Stimulated activated naive B cell treated with anti-CD40 and anti-IgM and Interleukin-4, amounts not matched to agents 10 μg/mL and 1 μg/mL and 100 μg/mL, for 72 hours (primary cell): Measurements from ENCODE around the gene RHOBTB1.

ENCODE experiments used
- ATAC-seq, 2 donors: fragments of 150-1000 bp; cut with Tn5 transposase; replicated peaks; 2 replicates each; pipeline ENCODE4 v1.10.0; 2021; ENCODE audit warnings: moderate library complexity in 1 of 2
- DNase-seq: peaks from one replicate; pipeline ENCODE4 v3.0.0; 2021
- H3K27ac Mint-ChIP-seq: one replicate; pipeline ENCODE4 v1.8.0; 2022; ENCODE audit warnings: mild to moderate bottlenecking, mixed read lengths
- H3K27me3 Mint-ChIP-seq, 2 donors: one replicate each; pipeline ENCODE4 v1.8.0; 2022; ENCODE audit warnings: mixed read lengths in 2 of 2
- H3K36me3 Mint-ChIP-seq, 2 donors: one replicate each; pipeline ENCODE4 v1.8.0; 2022; ENCODE audit warnings: mixed read lengths in 2 of 2, mild to moderate bottlenecking in 1 of 2
- H3K4me1 Mint-ChIP-seq, 2 donors: one replicate each; pipeline ENCODE4 v1.8.0; 2022; ENCODE audit warnings: mixed read lengths in 2 of 2, mild to moderate bottlenecking in 1 of 2
- H3K4me3 Mint-ChIP-seq, 2 donors: one replicate each; pipeline ENCODE4 v1.8.0; 2022; ENCODE audit warnings: mild to moderate bottlenecking in 2 of 2, mixed read lengths in 2 of 2, moderate library complexity in 1 of 2
- H3K9me3 Mint-ChIP-seq, 2 donors: one replicate each; pipeline ENCODE4 v1.8.0; 2022; ENCODE audit warnings: mixed read lengths in 2 of 2, mild to moderate bottlenecking in 1 of 2

The RHOBTB1 gene

GRCh38 chr10:60942134-60942787 lies 1.7 kb downstream of the RHOBTB1 start:
- ATAC-seq = no peak
- peak overlapping the region; percentile 68 to 81 for H3K4me3 Mint-ChIP-seq
- H3K4me1 Mint-ChIP-seq = peaks cover 13 to 22% of the 10 kb centered on the region in 2 donors
- no peaks in the 10 kb centered on the region for H3K9me3 Mint-ChIP-seq
- DNase-seq = no peak
- H3K27me3 Mint-ChIP-seq = peaks cover 4 to 5% of the 10 kb centered on the region in 2 donors
- no peaks in the 10 kb centered on the region for H3K36me3 Mint-ChIP-seq
- H3K27ac Mint-ChIP-seq = no peak overlapping the region

GRCh38 chr10:60940446-60940845 lies 3.5 kb downstream of the RHOBTB1 start:
- Mint-ChIP-seq H3K9me3 (no peaks in the 10 kb centered on the region), H3K36me3 (no peaks in the 10 kb centered on the region), H3K4me3 (no peak overlapping the region), H3K27ac (no peak overlapping the region), H3K4me1 (peaks cover 13 to 22% of the 10 kb centered on the region in 2 donors), H3K27me3 (no peaks in the 10 kb centered on the region)
- no peak for DNase-seq
- no peak for ATAC-seq

GRCh38 chr10:60937784-60938654 lies 6.0 kb downstream of the RHOBTB1 start:
- no peaks in the 10 kb centered on the region for H3K27me3 Mint-ChIP-seq
- no peak overlapping the region for H3K4me3 Mint-ChIP-seq
- DNase-seq (no peak), ATAC-seq (no peak)
- no peak overlapping the region for H3K27ac Mint-ChIP-seq
- H3K9me3 Mint-ChIP-seq = no peaks in the 10 kb centered on the region
- no peaks in the 10 kb centered on the region for H3K36me3 Mint-ChIP-seq
- peaks cover 4 to 6% of the 10 kb centered on the region in 2 donors for H3K4me1 Mint-ChIP-seq

GRCh38 chr10:60937022-60937421 lies 7.0 kb downstream of the RHOBTB1 start:
- no peaks in the 10 kb centered on the region for H3K27me3 Mint-ChIP-seq
- H3K4me1 Mint-ChIP-seq = peaks cover 0 to 2% of the 10 kb centered on the region in 2 donors
- no peak overlapping the region for H3K4me3 Mint-ChIP-seq
- DNase-seq (no peak), ATAC-seq (no peak)
- H3K27ac Mint-ChIP-seq = no peak overlapping the region
- no peaks in the 10 kb centered on the region for H3K36me3 Mint-ChIP-seq
- no peaks in the 10 kb centered on the region for H3K9me3 Mint-ChIP-seq

- Mint-ChIP-seq H3K4me1 (peaks cover 0 to 2% of the 10 kb centered on the region in 2 donors), H3K9me3 (no peaks in the 10 kb centered on the region), H3K36me3 (no peaks in the 10 kb centered on the region), H3K27ac (no peak overlapping the region), H3K4me3 (no peak overlapping the region), H3K27me3 (no peaks in the 10 kb centered on the region)
- no peak for ATAC-seq
- no peak for DNase-seq
Measured at GRCh38 chr10:60934215-60935175, 9.5 kb downstream of the RHOBTB1 start.

- DNase-seq = no peak
- Mint-ChIP-seq H3K27me3 (no peaks in the 10 kb centered on the region), H3K27ac (no peak overlapping the region), H3K36me3 (peaks cover 0 to 6% of the 10 kb centered on the region in 2 donors), H3K4me1 (no peaks in the 10 kb centered on the region), H3K9me3 (peaks cover 5 to 9% of the 10 kb centered on the region in 2 donors), H3K4me3 (no peak overlapping the region)
- no peak for ATAC-seq
Measured at GRCh38 chr10:60932756-60933155, 11.2 kb downstream of the RHOBTB1 start.

GRCh38 chr10:60930237-60930636 lies 13.7 kb downstream of the RHOBTB1 start:
- Mint-ChIP-seq H3K27ac (no peak overlapping the region), H3K27me3 (no peaks in the 10 kb centered on the region), H3K36me3 (peaks cover 0 to 9% of the 10 kb centered on the region in 2 donors), H3K4me3 (no peak overlapping the region), H3K4me1 (no peaks in the 10 kb centered on the region), H3K9me3 (peaks cover 10 to 22% of the 10 kb centered on the region in 2 donors)
- ATAC-seq = no peak
- no peak for DNase-seq

- no peak for DNase-seq
- Mint-ChIP-seq H3K9me3 (peaks cover 6 to 15% of the 10 kb centered on the region in 2 donors), H3K36me3 (peaks cover 2 to 6% of the 10 kb centered on the region in 2 donors), H3K4me3 (no peak overlapping the region), H3K27me3 (no peaks in the 10 kb centered on the region), H3K27ac (no peak overlapping the region), H3K4me1 (peaks cover 0 to 7% of the 10 kb centered on the region in 2 donors)
- ATAC-seq = no peak
Measured at GRCh38 chr10:60921633-60922032, 22.4 kb downstream of the RHOBTB1 start.

GRCh38 chr10:60920479-60920878 lies 23.5 kb downstream of the RHOBTB1 start:
- peaks cover 2 to 6% of the 10 kb centered on the region in 2 donors for H3K36me3 Mint-ChIP-seq
- peaks cover 5 to 9% of the 10 kb centered on the region in 2 donors for H3K4me1 Mint-ChIP-seq
- H3K9me3 Mint-ChIP-seq = peaks cover 4 to 12% of the 10 kb centered on the region in 2 donors
- no peak for DNase-seq
- H3K4me3 Mint-ChIP-seq = no peak overlapping the region
- no peaks in the 10 kb centered on the region for H3K27me3 Mint-ChIP-seq
- no peak overlapping the region for H3K27ac Mint-ChIP-seq
- ATAC-seq = no peak

GRCh38 chr10:60919551-60919950 lies 24.4 kb downstream of the RHOBTB1 start:
- Mint-ChIP-seq H3K27me3 (no peaks in the 10 kb centered on the region), H3K4me3 (no peak overlapping the region), H3K9me3 (peaks cover 4 to 8% of the 10 kb centered on the region in 2 donors), H3K27ac (no peak overlapping the region), H3K4me1 (peaks cover 6 to 9% of the 10 kb centered on the region in 2 donors), H3K36me3 (peaks cover 2 to 6% of the 10 kb centered on the region in 2 donors)
- no peak for DNase-seq
- no peak for ATAC-seq

GRCh38 chr10:60917331-60918280 lies 26.4 kb downstream of the RHOBTB1 start:
- peaks cover 6% of the 10 kb centered on the region in 2 donors for H3K4me1 Mint-ChIP-seq

GRCh38 chr10:60916025-60916424 lies 28.0 kb downstream of the RHOBTB1 start:
- peaks cover 4 to 8% of the 10 kb centered on the region in 2 donors for H3K9me3 Mint-ChIP-seq
- H3K4me1 Mint-ChIP-seq = peaks cover 8 to 14% of the 10 kb centered on the region in 2 donors
- no peak for ATAC-seq
- peaks cover 2 to 6% of the 10 kb centered on the region in 2 donors for H3K36me3 Mint-ChIP-seq
- no peak overlapping the region for H3K27ac Mint-ChIP-seq
- H3K4me3 Mint-ChIP-seq = no peak overlapping the region
- H3K27me3 Mint-ChIP-seq = no peaks in the 10 kb centered on the region
- no peak for DNase-seq

More at GRCh38 chr10:60917331-60918280, 26.4 kb downstream of the RHOBTB1 start:
- H3K9me3 Mint-ChIP-seq = peaks cover 4 to 8% of the 10 kb centered on the region in 2 donors
- H3K4me3 Mint-ChIP-seq = no peak overlapping the region
- no peak overlapping the region for H3K27ac Mint-ChIP-seq
- peaks cover 2 to 6% of the 10 kb centered on the region in 2 donors for H3K36me3 Mint-ChIP-seq
- DNase-seq = no peak
- H3K27me3 Mint-ChIP-seq = no peaks in the 10 kb centered on the region
- no peak for ATAC-seq

GRCh38 chr10:60914690-60915141 lies 29.3 kb downstream of the RHOBTB1 start:
- H3K4me1 Mint-ChIP-seq = peaks cover 15 to 22% of the 10 kb centered on the region in 2 donors
- no peaks in the 10 kb centered on the region for H3K27me3 Mint-ChIP-seq
- no peak overlapping the region for H3K4me3 Mint-ChIP-seq
- H3K36me3 Mint-ChIP-seq = peaks cover 2 to 6% of the 10 kb centered on the region in 2 donors
- peaks cover 4 to 8% of the 10 kb centered on the region in 2 donors for H3K9me3 Mint-ChIP-seq
- no peak for ATAC-seq
- no peak overlapping the region for H3K27ac Mint-ChIP-seq
- DNase-seq = no peak
